ENCODE data around the gene ITGA8. TPM values are rescaled to one million over a fixed set of nuclear protein-coding genes. Genes with fewer than 3 reads are reported as not detected.

Gene ITGA8
- total and polyA plus RNA-seq, 2 of the 13 experiments (the other 11 are each of a cell fraction or from before 2014, with no cell fraction given), result not detected

DNA sequence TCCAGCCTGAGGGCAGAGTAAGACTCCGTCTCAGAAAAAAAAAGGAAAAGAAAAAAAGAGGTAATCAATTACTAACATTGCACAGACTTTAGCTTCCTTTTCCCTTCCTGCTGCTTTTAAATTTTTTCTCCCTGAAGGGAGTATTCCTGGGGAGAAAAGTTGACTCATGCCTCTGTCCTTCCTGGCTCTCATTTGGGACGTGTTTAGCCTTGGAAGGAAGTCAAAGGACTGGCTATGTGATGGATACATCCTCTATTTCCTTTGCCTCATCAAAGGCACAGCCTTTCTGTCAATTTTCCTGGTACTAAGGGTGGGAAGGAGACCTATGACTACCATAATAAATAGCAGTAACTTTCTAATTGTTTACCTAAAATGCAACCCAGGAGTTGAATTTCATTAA, 77.6 kb downstream of the ITGA8 start:
- no peak for FAIRE-seq
- Histone ChIP-seq H3K79me2 (ENCODE audit: insufficient read depth, low read length) (no peaks in the 10 kb centered on the region), H3K9ac (ENCODE audit: insufficient read depth, low read depth, low read length) (no peak overlapping the region), H3K4me3 (replicated peaks in 1 of 3; ENCODE audit: insufficient read depth in 1 of 3, low read depth in 2 of 3, low read length in 3 of 3) (no peak overlapping the region), H3K4me1 (ENCODE audit: insufficient read depth, low read length) (no peaks in the 10 kb centered on the region), H3K36me3 (replicated peaks in 1 of 2; ENCODE audit: control insufficient read depth in 1 of 2, insufficient read depth in 2 of 2, low read length in 2 of 2) (no peaks in the 10 kb centered on the region), H4K20me1 (ENCODE audit: insufficient read depth, low read length) (no peaks in the 10 kb centered on the region), H3K27me3 (ENCODE audit: control insufficient read depth in 1 of 2, insufficient read depth in 2 of 2, low read length in 2 of 2) (peaks cover 1 to 32% of the 10 kb centered on the region in 2 experiments; a peak in 2 of 5 replicates), H3K9me3 (ENCODE audit: low read length) (no peaks in the 10 kb centered on the region), H3K4me2 (ENCODE audit: low read depth, low read length) (no peak overlapping the region), H3K27ac (ENCODE audit: extremely low read length, insufficient read depth, low read length) (no peak overlapping the region), H2AFZ (ENCODE audit: low read length) (no peak overlapping the region)
- POLR2A ChIA-PET, result no interaction called here
- WGBS (ENCODE audit: low lambda C conversion rate), result 0% methylated on average over 2 of the region's 2 CpGs
- intact Hi-C loops (cut with micrococcal nuclease; ENCODE audit: unreplicated experiment) (no loop called here), in situ Hi-C loops (cut with HindIII; ENCODE audit: extremely low pct_ligation_motif_present, low pct_unique_long_range_greater_than_20kb) (no loop called here)
- TF ChIP-seq GPN1 (CRISPR knock-in tag; IDR thresholded peaks at IDR 0.05; ENCODE audit: borderline replicate concordance), result no peak
- no peak for TF ChIP-seq SMC3 (IDR thresholded peaks at IDR 0.05; ENCODE audit: low read length)
- TF ChIP-seq NCOA2 (CRISPR knock-in tag; IDR thresholded peaks at IDR 0.05), result no peak
- no peak for TF ChIP-seq ZXDC (CRISPR knock-in tag; IDR thresholded peaks at IDR 0.05)
- TF ChIP-seq, protein P1, sequence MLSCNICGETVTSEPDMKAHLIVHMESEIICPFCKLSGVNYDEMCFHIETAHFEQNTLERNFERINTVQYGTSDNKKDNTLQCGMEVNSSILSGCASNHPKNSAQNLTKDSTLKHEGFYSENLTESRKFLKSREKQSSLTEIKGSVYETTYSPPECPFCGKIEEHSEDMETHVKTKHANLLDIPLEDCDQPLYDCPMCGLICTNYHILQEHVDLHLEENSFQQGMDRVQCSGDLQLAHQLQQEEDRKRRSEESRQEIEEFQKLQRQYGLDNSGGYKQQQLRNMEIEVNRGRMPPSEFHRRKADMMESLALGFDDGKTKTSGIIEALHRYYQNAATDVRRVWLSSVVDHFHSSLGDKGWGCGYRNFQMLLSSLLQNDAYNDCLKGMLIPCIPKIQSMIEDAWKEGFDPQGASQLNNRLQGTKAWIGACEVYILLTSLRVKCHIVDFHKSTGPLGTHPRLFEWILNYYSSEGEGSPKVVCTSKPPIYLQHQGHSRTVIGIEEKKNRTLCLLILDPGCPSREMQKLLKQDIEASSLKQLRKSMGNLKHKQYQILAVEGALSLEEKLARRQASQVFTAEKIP (CRISPR knock-in tag; IDR thresholded peaks at IDR 0.05; ENCODE audit: borderline replicate concordance), result no peak
- no peak for TF ChIP-seq MEIS1 (CRISPR knock-in tag; IDR thresholded peaks at IDR 0.05; ENCODE audit: borderline replicate concordance)
- TF ChIP-seq FOXK2 (IDR thresholded peaks at IDR 0.05), result no peak
- no peak for TF ChIP-seq PCBP2 (optimal IDR thresholded peaks at IDR 0.05; ENCODE audit: low read depth, low read length, poor library complexity, severe bottlenecking)
- no peak for TF ChIP-seq ZHX1 (CRISPR knock-in tag; IDR thresholded peaks at IDR 0.05; ENCODE audit: low read depth)
- TF ChIP-seq DR1 (CRISPR knock-in tag; IDR thresholded peaks at IDR 0.05), result no peak
- TF ChIP-seq NFYC (CRISPR knock-in tag; IDR thresholded peaks at IDR 0.05), result no peak
- no peak for TF ChIP-seq ZNF317 (CRISPR knock-in tag; IDR thresholded peaks at IDR 0.05)
- no peak for TF ChIP-seq HOXA5 (CRISPR knock-in tag; IDR thresholded peaks at IDR 0.05)
- TF ChIP-seq GLMP (CRISPR knock-in tag; IDR thresholded peaks at IDR 0.05; ENCODE audit: borderline replicate concordance), result no peak
- TF ChIP-seq PHB2 (IDR thresholded peaks at IDR 0.05; ENCODE audit: partially characterized antibody), result no peak
- no peak for ATAC-seq
- DNase-seq (ENCODE audit: low spot score), result no peak
- BruUV-seq (replicated peaks), result no TSS peak
- CTCF ChIA-PET (ENCODE audit: low intra/inter-chr PET ratio, low total read pairs), result no interaction called here

Data from HepG2 (cell line).